Sigmoid colon (tissue), 7 donors: ENCODE results near the gene CHL1. TPM values are rescaled to one million over a fixed set of nuclear protein-coding genes. Genes with fewer than 3 reads are reported as not detected.

Experiments
- DNase-seq: peaks from one replicate; pipeline ENCODE4 v3.0.0-alpha.2; 2019
- H3K27ac ChIP-seq, 4 donors: fragments of 200-600 bp; sonication (generic); one replicate each; pipeline ENCODE4 v1.5.1; 2016 to 2019; ENCODE audit warnings: mild to moderate bottlenecking in 1 of 4
- H3K27me3 ChIP-seq, 3 donors: fragments of 200-600 bp; sonication (generic); one replicate each; pipeline ENCODE4 v1.5.1; 2019; ENCODE audit warnings: mild to moderate bottlenecking in 1 of 3
- H3K36me3 ChIP-seq, 4 donors: fragments of 200-600 bp; sonication (generic); one replicate each; pipeline ENCODE4 v1.5.1; 2016 to 2019
- H3K4me1 ChIP-seq, 4 donors: fragments of 200-600 bp; sonication (generic); one replicate each; pipeline ENCODE4 v1.5.1; 2017 to 2019
- H3K4me3 ChIP-seq, 4 donors: fragments of 200-600 bp; sonication (generic); one replicate each; pipeline ENCODE4 v1.5.1; 2017 to 2019; ENCODE audit warnings: mild to moderate bottlenecking in 2 of 4, moderate library complexity in 1 of 4
- H3K9me3 ChIP-seq, 4 donors: fragments of 200-600 bp in 3 of 4; sonication (generic) in 3 of 4; one replicate each; pipeline versions ENCODE4 v1.5.1 to v1.6.1; 2013 to 2019
- EP300 ChIP-seq, 4 donors: sonication (generic); formaldehyde crosslinking; IDR thresholded peaks; one replicate each; pipeline ENCODE4 v1.6.1; 2017; ENCODE audit warnings: antibody characterized with exemption in 4 of 4
- POLR2A ChIP-seq, 2 donors: fragments of 450-650 bp; IDR thresholded peaks; one replicate each; pipeline ENCODE4 v1.6.1; 2016; ENCODE audit warnings: antibody characterized with exemption in 2 of 2, mild to moderate bottlenecking in 2 of 2, moderate library complexity in 2 of 2
- POLR2AphosphoS5 ChIP-seq, 4 donors: sonication (generic); formaldehyde crosslinking; IDR thresholded peaks; one replicate each; pipeline ENCODE4 v1.6.1; 2017; ENCODE audit warnings: antibody characterized with exemption in 4 of 4
- WGBS, 2 donors: extraction: QIAGEN DNeasy Blood & Tissue Kit; methylation state at CpG; one replicate each; pipeline ENCODE4 v1.1.7; 2013; 5-methylcytosine and 5-hydroxymethylcytosine counted together
- intact Hi-C: fragments of 100-400 bp; cut with DNase I; formaldehyde crosslinking; loops from one replicate; pipeline ENCODE4 v1.15.1; 2023
- polyA plus RNA-seq, 3 donors: library from polyadenylated mRNA; stranded (reverse); fragments of 200-250 nt; gene quantifications; one replicate each; pipeline ENCODE4 v1.2.3, GENCODE V29; 2013
- total RNA-seq, 4 donors: library from RNA; depleted of rRNA; stranded (reverse); fragments of >200 nt; gene quantifications; one replicate each; pipeline ENCODE4 v1.1.0, GENCODE V29; 2016
- TF ChIP-seq, protein P1 (sequence below), 4 experiments: fragments of 450-650 bp in 3 of 4; fragments of 200-600 bp in 1 of 4; IDR thresholded peaks; one replicate each; pipeline ENCODE4 v1.5.1; 2016 to 2019; ENCODE audit warnings: antibody characterized with exemption in 4 of 4, mild to moderate bottlenecking in 3 of 4, moderate library complexity in 2 of 4
- donor health status: healthy with polysubstance abuse.
- donor health status: Bipolar disorder and iron deficiency.
- donor health status: healthy.

Gene CHL1
- total and polyA plus RNA-seq, 7 donors, result 0.46 to 86.7 (median 29.1) TPM

DNA sequence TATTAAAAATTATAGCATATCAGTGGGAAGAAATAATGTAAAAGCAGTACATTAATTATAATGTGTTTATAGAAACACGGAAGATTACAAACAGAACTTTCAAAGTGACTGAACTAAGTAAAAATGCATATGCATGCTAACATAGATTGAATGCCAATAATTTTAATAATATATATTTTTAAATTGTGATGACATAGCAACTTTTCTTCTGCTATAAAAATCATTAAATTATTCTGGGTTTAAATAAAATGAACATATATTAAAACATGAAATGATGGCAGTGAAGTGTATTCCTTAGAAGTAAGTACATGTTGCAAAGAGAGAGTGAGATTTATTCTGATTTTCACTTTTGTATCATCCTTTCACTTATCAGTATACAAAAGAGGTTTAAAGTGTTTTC lies 128.9 kb downstream of the CHL1 start:
- Histone ChIP-seq H3K4me3 (no peak overlapping the region), H3K27ac (no peak overlapping the region), H3K9me3 (no peaks in the 10 kb centered on the region), H3K4me1 (no peaks in the 10 kb centered on the region), H3K36me3 (no peaks in the 10 kb centered on the region), H3K27me3 (no peaks in the 10 kb centered on the region)
- TF ChIP-seq POLR2AphosphoS5 (IDR thresholded peaks at IDR 0.05) (no peak), EP300 (IDR thresholded peaks at IDR 0.05) (no peak), POLR2A (IDR thresholded peaks at IDR 0.05) (no peak)
- TF ChIP-seq, protein P1, sequence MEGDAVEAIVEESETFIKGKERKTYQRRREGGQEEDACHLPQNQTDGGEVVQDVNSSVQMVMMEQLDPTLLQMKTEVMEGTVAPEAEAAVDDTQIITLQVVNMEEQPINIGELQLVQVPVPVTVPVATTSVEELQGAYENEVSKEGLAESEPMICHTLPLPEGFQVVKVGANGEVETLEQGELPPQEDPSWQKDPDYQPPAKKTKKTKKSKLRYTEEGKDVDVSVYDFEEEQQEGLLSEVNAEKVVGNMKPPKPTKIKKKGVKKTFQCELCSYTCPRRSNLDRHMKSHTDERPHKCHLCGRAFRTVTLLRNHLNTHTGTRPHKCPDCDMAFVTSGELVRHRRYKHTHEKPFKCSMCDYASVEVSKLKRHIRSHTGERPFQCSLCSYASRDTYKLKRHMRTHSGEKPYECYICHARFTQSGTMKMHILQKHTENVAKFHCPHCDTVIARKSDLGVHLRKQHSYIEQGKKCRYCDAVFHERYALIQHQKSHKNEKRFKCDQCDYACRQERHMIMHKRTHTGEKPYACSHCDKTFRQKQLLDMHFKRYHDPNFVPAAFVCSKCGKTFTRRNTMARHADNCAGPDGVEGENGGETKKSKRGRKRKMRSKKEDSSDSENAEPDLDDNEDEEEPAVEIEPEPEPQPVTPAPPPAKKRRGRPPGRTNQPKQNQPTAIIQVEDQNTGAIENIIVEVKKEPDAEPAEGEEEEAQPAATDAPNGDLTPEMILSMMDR (IDR thresholded peaks at IDR 0.05), result no peak
- DNase-seq, result no peak
- intact Hi-C loops, result no loop called here
- 86 to 92% methylated on average over 1 of the region's 1 CpG for WGBS, 2 donors

DNA sequence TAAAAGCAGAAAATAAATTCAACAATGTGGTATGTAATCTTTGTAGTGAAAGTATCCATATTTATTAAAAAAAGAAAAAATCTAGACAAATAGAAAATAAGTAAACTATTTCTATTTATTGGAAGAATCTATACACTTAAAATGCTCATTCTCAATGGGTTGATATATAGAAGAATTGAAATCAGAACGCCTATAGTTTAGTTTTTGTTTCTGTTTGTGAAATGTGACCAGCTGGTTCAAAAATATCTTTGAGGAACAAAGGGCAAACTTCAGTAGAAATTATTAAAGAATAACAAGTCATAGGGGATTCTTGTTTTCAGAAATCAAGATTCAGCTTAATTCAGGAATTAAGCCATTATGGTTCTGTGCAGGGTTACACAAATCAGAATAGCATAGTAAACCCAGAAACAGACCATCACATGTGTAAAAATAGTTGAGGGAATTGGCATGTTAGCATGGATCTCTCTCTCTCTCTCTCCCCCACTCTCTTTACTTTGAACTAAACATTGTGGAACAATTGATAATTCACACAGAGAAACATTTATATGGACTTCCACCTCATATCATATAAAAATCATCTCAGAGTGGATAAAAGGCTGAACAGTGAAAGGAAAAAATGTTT lies 134.0 kb downstream of the CHL1 start:
- Histone ChIP-seq H3K27me3 (no peaks in the 10 kb centered on the region), H3K4me1 (no peaks in the 10 kb centered on the region), H3K4me3 (no peak overlapping the region), H3K9me3 (no peaks in the 10 kb centered on the region), H3K27ac (no peak overlapping the region), H3K36me3 (no peaks in the 10 kb centered on the region)
- DNase-seq, result no peak
- no peak for TF ChIP-seq EP300 (IDR thresholded peaks at IDR 0.05)
- no peak for TF ChIP-seq POLR2A (IDR thresholded peaks at IDR 0.05)
- TF ChIP-seq POLR2AphosphoS5 (IDR thresholded peaks at IDR 0.05), result no peak
- TF ChIP-seq, protein P1 (IDR thresholded peaks at IDR 0.05), result no peak
- intact Hi-C loops, result no loop called here
- 55 to 65% methylated on average over 1 of the region's 1 CpG for WGBS, 2 donors

DNA sequence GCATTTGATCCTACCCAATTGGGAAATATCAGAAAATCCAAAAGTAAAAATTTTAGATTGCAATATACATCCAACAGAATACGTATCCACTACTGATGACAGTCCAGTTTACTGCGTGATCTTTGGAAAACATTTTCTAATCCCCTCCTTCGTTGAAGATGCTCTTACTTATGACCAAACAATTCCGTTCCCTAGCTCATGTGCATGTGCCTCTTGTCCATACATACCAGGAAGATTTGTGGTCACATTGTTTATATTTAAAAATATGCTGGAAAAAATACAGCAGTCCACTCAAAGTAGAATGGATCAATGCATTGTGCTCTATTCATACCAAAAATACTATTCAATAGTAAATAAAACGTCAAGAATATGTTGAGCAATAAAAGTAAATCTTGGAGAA lies 135.3 kb downstream of the CHL1 start:
- Histone ChIP-seq H3K9me3 (no peaks in the 10 kb centered on the region), H3K4me3 (no peak overlapping the region), H3K36me3 (no peaks in the 10 kb centered on the region), H3K27ac (no peak overlapping the region), H3K27me3 (no peaks in the 10 kb centered on the region), H3K4me1 (no peaks in the 10 kb centered on the region)
- 71 to 77% methylated on average over 5 of the region's 5 CpGs for WGBS, 2 donors
- no peak for DNase-seq
- intact Hi-C loops, result no loop called here
- TF ChIP-seq, protein P1 (IDR thresholded peaks at IDR 0.05), result no peak

DNA sequence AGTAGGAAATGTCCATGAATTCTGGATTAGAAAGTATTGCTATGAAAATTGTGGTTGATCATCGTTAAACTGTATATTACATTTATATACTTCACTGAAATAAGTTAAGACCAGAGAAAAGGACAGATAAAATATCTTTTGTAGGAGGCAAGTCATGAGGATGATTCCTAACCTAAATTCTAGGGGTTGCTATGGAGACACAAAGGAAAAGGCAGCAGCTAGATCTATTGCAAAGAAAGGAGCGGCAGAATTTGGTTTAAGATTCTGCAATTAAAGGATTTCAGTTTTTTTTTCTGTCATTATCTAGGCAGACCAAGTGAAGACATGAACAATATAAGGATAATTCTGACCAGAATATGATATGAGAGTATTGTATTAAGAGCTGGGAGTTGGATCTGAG lies 136.1 kb downstream of the CHL1 start:
- no peaks in the 10 kb centered on the region for H3K27me3 ChIP-seq
- intact Hi-C loops, result no loop called here
- H3K36me3 ChIP-seq, result no peaks in the 10 kb centered on the region
- H3K9me3 ChIP-seq, result no peaks in the 10 kb centered on the region
- WGBS, 2 donors, result 43 to 47% methylated on average over 2 of the region's 2 CpGs
- DNase-seq, result no peak
- H3K4me3 ChIP-seq, result no peak overlapping the region
- no peak for TF ChIP-seq POLR2AphosphoS5 (IDR thresholded peaks at IDR 0.05)
- TF ChIP-seq, protein P1 (IDR thresholded peaks at IDR 0.05), result no peak
- no peak for TF ChIP-seq POLR2A (IDR thresholded peaks at IDR 0.05)
- TF ChIP-seq EP300 (IDR thresholded peaks at IDR 0.05), result no peak
- no peaks in the 10 kb centered on the region for H3K4me1 ChIP-seq
- no peak overlapping the region for H3K27ac ChIP-seq

DNA sequence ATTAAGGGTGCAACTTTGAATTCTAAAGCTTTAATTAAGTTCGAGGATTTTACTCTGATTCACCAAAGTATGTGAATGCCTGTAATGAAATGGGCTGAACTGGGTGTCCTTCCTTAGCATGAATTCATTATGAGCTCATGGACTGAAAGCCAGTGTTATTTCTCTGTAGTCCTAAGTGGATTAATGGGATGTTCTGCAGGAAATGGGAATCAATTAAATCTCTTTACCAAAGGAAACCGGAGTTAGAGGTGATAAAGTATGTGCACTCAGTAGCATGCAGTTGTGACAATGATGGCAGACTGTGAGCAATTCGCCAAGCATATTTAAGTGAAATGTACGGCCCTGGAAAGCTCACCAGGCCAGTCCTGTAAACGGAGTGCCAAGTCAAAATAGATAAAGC lies 138.7 kb downstream of the CHL1 start:
- DNase-seq, result no peak
- Histone ChIP-seq H3K27me3 (no peaks in the 10 kb centered on the region), H3K27ac (no peak overlapping the region), H3K4me1 (no peaks in the 10 kb centered on the region), H3K9me3 (no peaks in the 10 kb centered on the region), H3K4me3 (no peak overlapping the region), H3K36me3 (no peaks in the 10 kb centered on the region)
- TF ChIP-seq POLR2A (IDR thresholded peaks at IDR 0.05), result no peak
- intact Hi-C loops, result no loop called here
- 70 to 79% methylated on average over 5 of the region's 5 CpGs for WGBS, 2 donors
